ENCODE measurements around the gene CZIB. TPM values are rescaled to one million over a fixed set of nuclear protein-coding genes. Genes with fewer than 3 reads are reported as not detected.

Gene CZIB
- total and polyA plus RNA-seq, 2 of the 13 experiments (the other 11 are each of a cell fraction or from before 2014, with no cell fraction given) = 49.2 to 67.0 TPM

DNA sequence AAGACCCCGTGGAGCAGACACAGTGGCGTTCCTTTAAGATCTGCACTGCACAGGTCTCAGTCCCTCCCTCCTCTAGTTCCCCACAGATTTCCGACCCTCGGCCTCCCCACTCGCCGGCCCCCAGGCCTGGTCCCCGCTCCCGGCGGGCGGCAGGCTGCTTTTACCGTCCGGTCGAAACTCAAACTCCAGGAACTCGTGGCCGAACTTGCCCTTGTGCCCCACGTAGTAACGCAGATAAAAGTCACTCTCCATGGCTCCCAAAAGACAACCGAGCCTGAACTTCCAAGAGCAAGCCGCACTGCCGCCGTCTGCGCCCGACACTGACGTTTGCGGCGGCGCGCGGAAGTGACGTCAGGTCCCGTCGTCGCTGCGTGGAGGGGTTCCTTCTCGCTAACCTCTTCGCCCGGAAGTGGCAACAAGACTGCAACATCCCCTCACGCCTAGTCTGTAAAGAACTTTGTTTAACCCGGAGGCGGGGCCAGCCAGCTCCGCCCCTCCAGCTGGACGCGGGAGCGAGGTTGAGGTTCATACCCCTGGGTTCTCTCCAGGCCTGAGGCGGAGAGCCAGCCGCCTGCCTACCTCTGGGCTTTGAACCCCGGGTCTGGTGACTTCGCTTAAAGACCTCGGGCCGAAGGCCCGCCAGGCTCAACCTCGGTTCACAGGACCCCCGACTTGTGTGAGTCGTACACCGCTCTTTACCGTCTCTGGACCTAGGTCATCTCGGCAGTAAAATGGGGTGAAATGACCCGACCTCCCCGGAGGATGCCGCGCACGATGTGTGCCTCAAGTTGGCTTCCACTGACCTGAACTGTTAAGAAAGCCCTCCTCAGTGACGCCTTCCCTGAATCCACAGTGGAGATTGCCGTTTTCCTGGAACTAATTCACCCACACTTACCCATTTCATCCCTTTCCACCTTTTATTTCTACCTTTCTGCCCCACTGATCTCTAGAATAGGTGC is 18.0 kb upstream of the CZIB start, which contains the start of gene MAGOH (continued):
- TF ChIP-seq, protein P1, sequence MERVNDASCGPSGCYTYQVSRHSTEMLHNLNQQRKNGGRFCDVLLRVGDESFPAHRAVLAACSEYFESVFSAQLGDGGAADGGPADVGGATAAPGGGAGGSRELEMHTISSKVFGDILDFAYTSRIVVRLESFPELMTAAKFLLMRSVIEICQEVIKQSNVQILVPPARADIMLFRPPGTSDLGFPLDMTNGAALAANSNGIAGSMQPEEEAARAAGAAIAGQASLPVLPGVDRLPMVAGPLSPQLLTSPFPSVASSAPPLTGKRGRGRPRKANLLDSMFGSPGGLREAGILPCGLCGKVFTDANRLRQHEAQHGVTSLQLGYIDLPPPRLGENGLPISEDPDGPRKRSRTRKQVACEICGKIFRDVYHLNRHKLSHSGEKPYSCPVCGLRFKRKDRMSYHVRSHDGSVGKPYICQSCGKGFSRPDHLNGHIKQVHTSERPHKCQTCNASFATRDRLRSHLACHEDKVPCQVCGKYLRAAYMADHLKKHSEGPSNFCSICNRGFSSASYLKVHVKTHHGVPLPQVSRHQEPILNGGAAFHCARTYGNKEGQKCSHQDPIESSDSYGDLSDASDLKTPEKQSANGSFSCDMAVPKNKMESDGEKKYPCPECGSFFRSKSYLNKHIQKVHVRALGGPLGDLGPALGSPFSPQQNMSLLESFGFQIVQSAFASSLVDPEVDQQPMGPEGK (CRISPR knock-in tag; IDR thresholded peaks at IDR 0.05) = peak; percentile 84
- TF ChIP-seq HIC2 (CRISPR knock-in tag; IDR thresholded peaks at IDR 0.05; ENCODE audit: low read depth) (0 out of 2 replicates have a peak, but pooled peaks have one; percentile 21), DR1 (CRISPR knock-in tag; IDR thresholded peaks at IDR 0.05) (peak; percentile 54; the same call in 1 of the 2 replicates), KLF6 (CRISPR knock-in tag; IDR thresholded peaks at IDR 0.05) (peak; percentile 42; the same call in 1 of the 2 replicates), HOXA5 (CRISPR knock-in tag; IDR thresholded peaks at IDR 0.05) (peak; percentile 22; the same call in 1 of the 2 replicates), ZNF709 (CRISPR knock-in tag; IDR thresholded peaks at IDR 0.05) (peak; percentile 84; the same call in 1 of the 2 replicates), CBFB (CRISPR knock-in tag; IDR thresholded peaks at IDR 0.05) (peak; percentile 88), HES4 (CRISPR knock-in tag; IDR thresholded peaks at IDR 0.05; ENCODE audit: borderline replicate concordance) (peak; percentile 41; the same call in 1 of the 2 replicates), KDM3A (CRISPR knock-in tag; IDR thresholded peaks at IDR 0.05; ENCODE audit: low read depth) (peak; percentile 75; the same call in 1 of the 2 replicates), ZNF747 (CRISPR knock-in tag; IDR thresholded peaks at IDR 0.05; ENCODE audit: borderline replicate concordance) (peak; percentile 52; the same call in 1 of the 2 replicates), SMYD3 (CRISPR knock-in tag; IDR thresholded peaks at IDR 0.05) (no peak), ZNF652 (CRISPR knock-in tag; IDR thresholded peaks at IDR 0.05; ENCODE audit: borderline replicate concordance, low read depth) (0 out of 2 replicates have a peak, but pooled peaks have one; percentile 13), ZNF501 (CRISPR knock-in tag; IDR thresholded peaks at IDR 0.05) (peak; percentile 80; the same call in 1 of the 2 replicates), THAP9 (CRISPR knock-in tag; IDR thresholded peaks at IDR 0.05; ENCODE audit: borderline replicate concordance) (peak; percentile 89; the same call in 1 of the 2 replicates)
- TF ChIP-seq, protein P2, sequence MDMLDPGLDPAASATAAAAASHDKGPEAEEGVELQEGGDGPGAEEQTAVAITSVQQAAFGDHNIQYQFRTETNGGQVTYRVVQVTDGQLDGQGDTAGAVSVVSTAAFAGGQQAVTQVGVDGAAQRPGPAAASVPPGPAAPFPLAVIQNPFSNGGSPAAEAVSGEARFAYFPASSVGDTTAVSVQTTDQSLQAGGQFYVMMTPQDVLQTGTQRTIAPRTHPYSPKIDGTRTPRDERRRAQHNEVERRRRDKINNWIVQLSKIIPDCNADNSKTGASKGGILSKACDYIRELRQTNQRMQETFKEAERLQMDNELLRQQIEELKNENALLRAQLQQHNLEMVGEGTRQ (IDR thresholded peaks at IDR 0.05; ENCODE audit: low read depth, low read length) = no peak
- TF ChIP-seq, protein P2 (CRISPR knock-in tag; IDR thresholded peaks at IDR 0.05; ENCODE audit: borderline replicate concordance) = no peak

All from HepG2 (cell line).